Measurements from ENCODE around the gene CNR2.

Gene CNR2

GRCh38 chr1:23825076-23825761 lies 87.9 kb downstream of the CNR2 start, which contains the start of gene HMGCL (continued):
- no peak for TF ChIP-seq ZNF121 (tag by site-specific recombination; IDR thresholded peaks at IDR 0.05)
- no peak for TF ChIP-seq ZNF544 (tag by site-specific recombination; IDR thresholded peaks at IDR 0.05)
- no peak for TF ChIP-seq ZBTB10 (tag by site-specific recombination; IDR thresholded peaks at IDR 0.05)
- no peak for TF ChIP-seq ZNF785 (tag by site-specific recombination; IDR thresholded peaks at IDR 0.05)
- no peak for TF ChIP-seq ZNF777 (tag by site-specific recombination; IDR thresholded peaks at IDR 0.05; ENCODE audit: borderline replicate concordance)
- TF ChIP-seq ZNF837 (tag by site-specific recombination; IDR thresholded peaks at IDR 0.05): no peak
- no peak for TF ChIP-seq ZNF433 (tag by site-specific recombination; IDR thresholded peaks at IDR 0.05; ENCODE audit: low read depth)
- TF ChIP-seq, protein P1, sequence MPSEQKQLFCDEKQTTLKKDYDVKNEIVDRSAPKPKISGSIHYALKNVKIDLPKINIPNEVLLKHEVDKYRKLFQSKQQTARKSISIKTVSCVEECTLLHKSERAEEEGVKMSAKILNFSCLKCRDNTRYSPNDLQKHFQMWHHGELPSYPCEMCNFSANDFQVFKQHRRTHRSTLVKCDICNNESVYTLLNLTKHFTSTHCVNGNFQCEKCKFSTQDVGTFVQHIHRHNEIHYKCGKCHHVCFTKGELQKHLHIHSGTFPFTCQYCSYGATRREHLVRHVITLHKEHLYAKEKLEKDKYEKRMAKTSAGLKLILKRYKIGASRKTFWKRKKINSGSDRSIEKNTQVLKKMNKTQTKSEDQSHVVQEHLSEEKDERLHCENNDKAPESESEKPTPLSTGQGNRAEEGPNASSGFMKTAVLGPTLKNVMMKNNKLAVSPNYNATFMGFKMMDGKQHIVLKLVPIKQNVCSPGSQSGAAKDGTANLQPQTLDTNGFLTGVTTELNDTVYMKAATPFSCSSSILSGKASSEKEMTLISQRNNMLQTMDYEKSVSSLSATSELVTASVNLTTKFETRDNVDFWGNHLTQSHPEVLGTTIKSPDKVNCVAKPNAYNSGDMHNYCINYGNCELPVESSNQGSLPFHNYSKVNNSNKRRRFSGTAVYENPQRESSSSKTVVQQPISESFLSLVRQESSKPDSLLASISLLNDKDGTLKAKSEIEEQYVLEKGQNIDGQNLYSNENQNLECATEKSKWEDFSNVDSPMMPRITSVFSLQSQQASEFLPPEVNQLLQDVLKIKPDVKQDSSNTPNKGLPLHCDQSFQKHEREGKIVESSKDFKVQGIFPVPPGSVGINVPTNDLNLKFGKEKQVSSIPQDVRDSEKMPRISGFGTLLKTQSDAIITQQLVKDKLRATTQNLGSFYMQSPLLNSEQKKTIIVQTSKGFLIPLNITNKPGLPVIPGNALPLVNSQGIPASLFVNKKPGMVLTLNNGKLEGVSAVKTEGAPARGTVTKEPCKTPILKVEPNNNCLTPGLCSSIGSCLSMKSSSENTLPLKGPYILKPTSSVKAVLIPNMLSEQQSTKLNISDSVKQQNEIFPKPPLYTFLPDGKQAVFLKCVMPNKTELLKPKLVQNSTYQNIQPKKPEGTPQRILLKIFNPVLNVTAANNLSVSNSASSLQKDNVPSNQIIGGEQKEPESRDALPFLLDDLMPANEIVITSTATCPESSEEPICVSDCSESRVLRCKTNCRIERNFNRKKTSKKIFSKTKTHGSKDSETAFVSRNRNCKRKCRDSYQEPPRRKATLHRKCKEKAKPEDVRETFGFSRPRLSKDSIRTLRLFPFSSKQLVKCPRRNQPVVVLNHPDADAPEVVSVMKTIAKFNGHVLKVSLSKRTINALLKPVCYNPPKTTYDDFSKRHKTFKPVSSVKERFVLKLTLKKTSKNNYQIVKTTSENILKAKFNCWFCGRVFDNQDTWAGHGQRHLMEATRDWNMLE (tag by site-specific recombination; conservative IDR thresholded peaks at IDR 0.05; ENCODE audit: low read depth): no peak
- no peak for TF ChIP-seq ZSCAN18 (tag by site-specific recombination; IDR thresholded peaks at IDR 0.05)
- TF ChIP-seq ZNF37A (tag by site-specific recombination; IDR thresholded peaks at IDR 0.05): no peak
- no peak for TF ChIP-seq ZNF2 (tag by site-specific recombination; IDR thresholded peaks at IDR 0.05)
- peak; percentile 44 for TF ChIP-seq ZIC2 (tag by site-specific recombination; IDR thresholded peaks at IDR 0.05)
- peak; percentile 92 for TF ChIP-seq YY2 (tag by site-specific recombination; IDR thresholded peaks at IDR 0.05)
- no peak for TF ChIP-seq ZNF776 (tag by site-specific recombination; IDR thresholded peaks at IDR 0.05; ENCODE audit: borderline replicate concordance)
- TF ChIP-seq, protein P2, sequence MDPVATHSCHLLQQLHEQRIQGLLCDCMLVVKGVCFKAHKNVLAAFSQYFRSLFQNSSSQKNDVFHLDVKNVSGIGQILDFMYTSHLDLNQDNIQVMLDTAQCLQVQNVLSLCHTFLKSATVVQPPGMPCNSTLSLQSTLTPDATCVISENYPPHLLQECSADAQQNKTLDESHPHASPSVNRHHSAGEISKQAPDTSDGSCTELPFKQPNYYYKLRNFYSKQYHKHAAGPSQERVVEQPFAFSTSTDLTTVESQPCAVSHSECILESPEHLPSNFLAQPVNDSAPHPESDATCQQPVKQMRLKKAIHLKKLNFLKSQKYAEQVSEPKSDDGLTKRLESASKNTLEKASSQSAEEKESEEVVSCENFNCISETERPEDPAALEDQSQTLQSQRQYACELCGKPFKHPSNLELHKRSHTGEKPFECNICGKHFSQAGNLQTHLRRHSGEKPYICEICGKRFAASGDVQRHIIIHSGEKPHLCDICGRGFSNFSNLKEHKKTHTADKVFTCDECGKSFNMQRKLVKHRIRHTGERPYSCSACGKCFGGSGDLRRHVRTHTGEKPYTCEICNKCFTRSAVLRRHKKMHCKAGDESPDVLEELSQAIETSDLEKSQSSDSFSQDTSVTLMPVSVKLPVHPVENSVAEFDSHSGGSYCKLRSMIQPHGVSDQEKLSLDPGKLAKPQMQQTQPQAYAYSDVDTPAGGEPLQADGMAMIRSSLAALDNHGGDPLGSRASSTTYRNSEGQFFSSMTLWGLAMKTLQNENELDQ (tag by site-specific recombination; IDR thresholded peaks at IDR 0.05; ENCODE audit: low read depth): no peak
- TF ChIP-seq ZSCAN4 (tag by site-specific recombination; IDR thresholded peaks at IDR 0.05): no peak
- no peak for TF ChIP-seq AEBP2 (tag by site-specific recombination; IDR thresholded peaks at IDR 0.05; ENCODE audit: borderline replicate concordance)
- no peak for TF ChIP-seq ZNF114 (tag by site-specific recombination; IDR thresholded peaks at IDR 0.05)
- no peak for TF ChIP-seq ZNF664 (tag by site-specific recombination; IDR thresholded peaks at IDR 0.05)
- TF ChIP-seq SCRT1 (tag by site-specific recombination; IDR thresholded peaks at IDR 0.05; ENCODE audit: borderline replicate concordance): no peak
- TF ChIP-seq, protein P3, sequence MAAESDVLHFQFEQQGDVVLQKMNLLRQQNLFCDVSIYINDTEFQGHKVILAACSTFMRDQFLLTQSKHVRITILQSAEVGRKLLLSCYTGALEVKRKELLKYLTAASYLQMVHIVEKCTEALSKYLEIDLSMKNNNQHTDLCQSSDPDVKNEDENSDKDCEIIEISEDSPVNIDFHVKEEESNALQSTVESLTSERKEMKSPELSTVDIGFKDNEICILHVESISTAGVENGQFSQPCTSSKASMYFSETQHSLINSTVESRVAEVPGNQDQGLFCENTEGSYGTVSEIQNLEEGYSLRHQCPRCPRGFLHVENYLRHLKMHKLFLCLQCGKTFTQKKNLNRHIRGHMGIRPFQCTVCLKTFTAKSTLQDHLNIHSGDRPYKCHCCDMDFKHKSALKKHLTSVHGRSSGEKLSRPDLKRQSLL (tag by site-specific recombination; IDR thresholded peaks at IDR 0.05): no peak
- no peak for TF ChIP-seq OVOL3 (tag by site-specific recombination; IDR thresholded peaks at IDR 0.05)
- TF ChIP-seq ZNF133 (tag by site-specific recombination; IDR thresholded peaks at IDR 0.05): no peak
- peak; percentile 76; the same call in 1 of the 2 replicates for TF ChIP-seq ZNF660 (tag by site-specific recombination; IDR thresholded peaks at IDR 0.05)

Data from HEK293 (cell line).